Loucy (cell line): Measurements from ENCODE around the gene NMU.

ENCODE experiments used
- EZH2phosphoT487 ChIP-seq: fragments of 200-600 bp; IDR thresholded peaks from 2 replicates; pipeline ENCODE4 v1.6.1; 2018; ENCODE audit warnings: antibody characterized with exemption, mild to moderate bottlenecking, moderate library complexity, borderline replicate concordance
- TF ChIP-seq, protein P1 (sequence below): fragments of 200-600 bp; sonication (generic); conservative IDR thresholded peaks from 2 replicates; pipeline ENCODE4 v1.5.1; 2014; ENCODE audit warnings: mild to moderate bottlenecking, antibody characterized with exemption, low read length

DNA sequence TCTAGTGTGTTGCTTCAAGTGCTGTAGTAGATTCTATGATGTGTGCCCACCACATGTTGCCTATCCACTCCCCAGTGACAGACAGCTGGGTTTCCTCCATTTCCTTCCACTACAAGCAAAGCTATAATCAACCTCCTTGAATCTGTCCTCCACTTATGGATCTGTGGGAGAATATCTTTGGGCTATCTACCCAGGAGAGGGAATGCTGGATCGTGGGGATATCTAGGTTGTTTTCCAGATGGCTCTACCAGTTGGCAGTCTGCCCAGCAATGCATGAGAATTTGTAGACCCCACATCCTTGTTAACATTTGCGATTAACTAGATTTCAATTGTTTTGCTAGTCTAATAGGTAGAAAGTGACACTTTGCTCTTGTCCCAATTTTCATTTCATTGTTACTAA lies 10.3 kb downstream of the NMU start:
- TF ChIP-seq, protein P1, sequence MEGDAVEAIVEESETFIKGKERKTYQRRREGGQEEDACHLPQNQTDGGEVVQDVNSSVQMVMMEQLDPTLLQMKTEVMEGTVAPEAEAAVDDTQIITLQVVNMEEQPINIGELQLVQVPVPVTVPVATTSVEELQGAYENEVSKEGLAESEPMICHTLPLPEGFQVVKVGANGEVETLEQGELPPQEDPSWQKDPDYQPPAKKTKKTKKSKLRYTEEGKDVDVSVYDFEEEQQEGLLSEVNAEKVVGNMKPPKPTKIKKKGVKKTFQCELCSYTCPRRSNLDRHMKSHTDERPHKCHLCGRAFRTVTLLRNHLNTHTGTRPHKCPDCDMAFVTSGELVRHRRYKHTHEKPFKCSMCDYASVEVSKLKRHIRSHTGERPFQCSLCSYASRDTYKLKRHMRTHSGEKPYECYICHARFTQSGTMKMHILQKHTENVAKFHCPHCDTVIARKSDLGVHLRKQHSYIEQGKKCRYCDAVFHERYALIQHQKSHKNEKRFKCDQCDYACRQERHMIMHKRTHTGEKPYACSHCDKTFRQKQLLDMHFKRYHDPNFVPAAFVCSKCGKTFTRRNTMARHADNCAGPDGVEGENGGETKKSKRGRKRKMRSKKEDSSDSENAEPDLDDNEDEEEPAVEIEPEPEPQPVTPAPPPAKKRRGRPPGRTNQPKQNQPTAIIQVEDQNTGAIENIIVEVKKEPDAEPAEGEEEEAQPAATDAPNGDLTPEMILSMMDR: no peak
- no peak for TF ChIP-seq EZH2phosphoT487
